B cell (primary cell): ENCODE data around the gene TIPIN. TPM values are rescaled to one million over a fixed set of nuclear protein-coding genes. Genes with fewer than 3 reads are reported as not detected.

Source experiments
- ATAC-seq: fragments of 200-7000 bp; cut with Tn5 transposase; one replicate; pipeline ENCODE4 v1.10.0; 2021; ENCODE audit warnings: low read depth, mild to moderate bottlenecking, moderate number of reproducible peaks, moderate library complexity
- CTCF ChIA-PET: fragments of 350-600 bp; sonication (Branson Sonifier 250); formaldehyde crosslinking; loops from one replicate; lab custom pipeline; 2021; ENCODE audit warnings: antibody characterized with exemption, inconsistent platforms; lab: Charles Lee
- POLR2A ChIA-PET: fragments of 350-600 bp; sonication (Branson Sonifier 250); formaldehyde crosslinking; loops from one replicate; lab custom pipeline; 2021; ENCODE audit warnings: antibody characterized with exemption; lab: Charles Lee
- DNase-seq: peaks from one replicate; pipeline ENCODE4 v3.0.0; 2013
- H2AFZ ChIP-seq: 2 replicates; pipeline ENCODE4 v1.6.1; 2012; ENCODE audit warnings: mild to moderate bottlenecking, low read depth, low read length; ENCODE audit not compliant: insufficient read depth, poor library complexity, severe bottlenecking
- H3K27ac ChIP-seq, 2 donors: 1 replicate in 1 of 2; 2 replicates in 1 of 2; pipeline ENCODE4 v1.5.1; 2012 to 2013; ENCODE audit warnings: low read length in 2 of 2, mild to moderate bottlenecking in 2 of 2, moderate library complexity in 1 of 2
- H3K27me3 ChIP-seq, 4 experiments: fragments of 200-600 bp in 1 of 4; sonication (generic) in 1 of 4; replicated peaks in 1 of 4; 1 replicate in 2 of 4; 2 replicates in 2 of 4; pipeline versions ENCODE4 v1.6.1 to v1.7.0; 2013 to 2016; ENCODE audit warnings: low read length in 3 of 4, mild to moderate bottlenecking in 2 of 4, mixed read lengths in 1 of 4, moderate library complexity in 1 of 4; ENCODE audit not compliant: insufficient read depth in 4 of 4, control insufficient read depth in 3 of 4; ENCODE audit errors: control extremely low read depth in 1 of 4
- H3K36me3 ChIP-seq, 2 experiments: replicated peaks in 1 of 2; 1 replicate in 1 of 2; 2 replicates in 1 of 2; pipeline versions ENCODE4 v1.6.1 to v1.7.1; 2013; ENCODE audit warnings: low read length in 1 of 2; ENCODE audit not compliant: insufficient read depth in 2 of 2, control insufficient read depth in 1 of 2; ENCODE audit errors: control extremely low read depth in 1 of 2, extremely low read depth in 1 of 2
- H3K4me1 ChIP-seq, 2 donors: fragments of 200-600 bp in 1 of 2; sonication (generic) in 1 of 2; 1 replicate in 1 of 2; 2 replicates in 1 of 2; pipeline versions ENCODE4 v1.5.1 to v1.6.1; 2013 to 2017; ENCODE audit warnings: low read length in 2 of 2; ENCODE audit not compliant: control insufficient read depth in 2 of 2, insufficient read depth in 2 of 2
- H3K4me2 ChIP-seq: replicated peaks from 2 replicates; pipeline ENCODE3; 2012; ENCODE audit warnings: mild to moderate bottlenecking, low read depth, low read length; ENCODE audit not compliant: poor library complexity, severe bottlenecking
- H3K4me3 ChIP-seq, 5 experiments: fragments of 200-600 bp in 1 of 5; sonication (generic) in 1 of 5; 1 replicate in 3 of 5; 2 replicates in 2 of 5; pipeline versions ENCODE4 v1.5.1 to v1.7.0; 2011 to 2016; ENCODE audit warnings: low read length in 4 of 5, mild to moderate bottlenecking in 4 of 5, low read depth in 2 of 5, control low read depth in 1 of 5, moderate library complexity in 1 of 5; ENCODE audit not compliant: insufficient read depth in 1 of 5; ENCODE audit errors: control extremely low read depth in 1 of 5, extremely low read depth in 1 of 5
- H3K79me2 ChIP-seq: fragments of 200-600 bp; sonication (generic); one replicate; pipeline ENCODE4 v1.6.0; 2016; ENCODE audit warnings: low read length; ENCODE audit not compliant: control insufficient read depth, insufficient read depth
- H3K9ac ChIP-seq: fragments of 200-600 bp; sonication (generic); 2 replicates; pipeline ENCODE4 v1.6.1; 2017; ENCODE audit warnings: mild to moderate bottlenecking, low read length, moderate library complexity
- H3K9me3 ChIP-seq, 3 donors: one replicate each; pipeline versions ENCODE4 v1.6.1 to v1.7.1; 2013; ENCODE audit warnings: low read length in 2 of 3; ENCODE audit not compliant: control insufficient read depth in 2 of 3, insufficient read depth in 1 of 3; ENCODE audit errors: control extremely low read depth in 1 of 3
- H4K20me1 ChIP-seq: 2 replicates; pipeline ENCODE4 v1.6.0; 2012; ENCODE audit warnings: mild to moderate bottlenecking, low read length; ENCODE audit not compliant: insufficient read depth, control insufficient read depth, poor library complexity, severe bottlenecking
- H3K27ac Mint-ChIP-seq: one replicate; pipeline ENCODE4 v1.8.0; 2021; ENCODE audit warnings: mixed read lengths
- H3K27me3 Mint-ChIP-seq: one replicate; pipeline ENCODE4 v1.8.0; 2021; ENCODE audit warnings: mixed read lengths
- H3K4me1 Mint-ChIP-seq: one replicate; pipeline ENCODE4 v1.8.0; 2021; ENCODE audit warnings: mixed read lengths
- H3K4me3 Mint-ChIP-seq: one replicate; pipeline ENCODE4 v1.8.0; 2021; ENCODE audit warnings: mixed read lengths
- H3K9me3 Mint-ChIP-seq: one replicate; pipeline ENCODE4 v1.8.0; 2022; ENCODE audit warnings: mixed read lengths; ENCODE audit not compliant: insufficient read depth
- EZH2 ChIP-seq: IDR thresholded peaks from 2 replicates; pipeline ENCODE4 v1.6.1; 2012; ENCODE audit warnings: borderline replicate concordance, low read depth, mild to moderate bottlenecking, moderate library complexity, low read length; ENCODE audit not compliant: insufficient read depth, poor library complexity, severe bottlenecking
- WGBS: methylation state at CpG from one replicate; pipeline ENCODE4 v1.1.5; 2013; ENCODE audit warnings: missing lambda C conversion rate; ENCODE audit not compliant: insufficient coverage; 5-methylcytosine and 5-hydroxymethylcytosine counted together
- intact Hi-C: fragments of 100-400 bp; cut with micrococcal nuclease; formaldehyde crosslinking; loops from one replicate; pipeline ENCODE4 v1.10.0; 2022
- polyA plus RNA-seq: library from polyadenylated mRNA; depleted of rRNA; stranded (reverse); fragments of >200 nt; gene quantifications from 2 replicates; pipeline ENCODE4 v1.2.3, GENCODE V29; 2012
- total RNA-seq, 2 donors: library from RNA; stranded (reverse); fragments of 120-200 nt in 1 of 2; gene quantifications; 1 replicate in 1 of 2; 2 replicates in 1 of 2; pipeline versions ENCODE4 v1.2.3 to v1.2.4, GENCODE V29; 2013 to 2022
- TF ChIP-seq, protein P1 (sequence below): fragments of 200-600 bp; IDR thresholded peaks from one replicate; pipeline ENCODE4 v1.8.0; 2022; ENCODE audit warnings: antibody characterized with exemption, mild to moderate bottlenecking

The TIPIN gene
- total and polyA plus RNA-seq, 2 donors (not counting 1 experiment from before 2014, with no cell fraction given), result 4.1 to 8.8 TPM

DNA sequence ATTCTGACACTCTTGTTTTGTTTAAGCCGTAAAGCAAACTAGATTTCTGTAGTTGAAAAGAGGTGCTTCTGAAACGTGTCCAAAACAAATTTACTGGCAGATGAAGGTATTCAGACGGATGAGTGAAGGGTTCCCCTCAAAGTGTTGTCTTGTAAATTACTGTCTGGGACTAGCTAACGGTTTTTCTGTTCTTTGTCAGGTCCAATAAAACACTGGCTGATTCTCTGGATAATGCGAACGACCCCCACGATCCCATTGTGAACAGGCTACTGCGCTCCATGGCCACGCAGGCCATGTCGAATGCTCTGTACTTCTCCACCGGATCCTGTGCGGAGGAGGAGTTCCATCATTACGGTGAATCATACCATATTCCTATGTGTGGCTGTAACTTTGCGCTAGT is 27.7 kb downstream of the TIPIN start:
- no peaks in the 10 kb centered on the region for H3K9me3 ChIP-seq
- no peak overlapping the region for H3K27ac ChIP-seq
- ChIA-PET CTCF (interaction anchor here (0.7 kb wide), 1 partner anchor 102 kb away, joined by 4 read pairs; no protein-coding TSS in a partner anchor), POLR2A (no interaction called here)
- H2AFZ ChIP-seq, result no peak overlapping the region
- no peaks in the 10 kb centered on the region for H3K9me3 Mint-ChIP-seq
- no peak overlapping the region for H3K4me3 Mint-ChIP-seq
- H3K36me3 ChIP-seq, result peaks cover 15 to 61% of the 10 kb centered on the region in 2 experiments
- no peak for ATAC-seq
- no peaks in the 10 kb centered on the region for H3K27me3 ChIP-seq
- 98% methylated on average over 8 of the region's 14 CpGs for WGBS
- H3K27me3 Mint-ChIP-seq, result no peaks in the 10 kb centered on the region
- H3K4me1 ChIP-seq, result no peaks in the 10 kb centered on the region
- H3K27ac Mint-ChIP-seq, result no peak overlapping the region
- no peaks in the 10 kb centered on the region for H3K4me1 Mint-ChIP-seq
- no peak overlapping the region for H3K4me2 ChIP-seq
- no peak overlapping the region for H3K4me3 ChIP-seq
- no peaks in the 10 kb centered on the region for H3K79me2 ChIP-seq
- no peak overlapping the region for H3K9ac ChIP-seq
- TF ChIP-seq EZH2, result no peak
- TF ChIP-seq, protein P1, sequence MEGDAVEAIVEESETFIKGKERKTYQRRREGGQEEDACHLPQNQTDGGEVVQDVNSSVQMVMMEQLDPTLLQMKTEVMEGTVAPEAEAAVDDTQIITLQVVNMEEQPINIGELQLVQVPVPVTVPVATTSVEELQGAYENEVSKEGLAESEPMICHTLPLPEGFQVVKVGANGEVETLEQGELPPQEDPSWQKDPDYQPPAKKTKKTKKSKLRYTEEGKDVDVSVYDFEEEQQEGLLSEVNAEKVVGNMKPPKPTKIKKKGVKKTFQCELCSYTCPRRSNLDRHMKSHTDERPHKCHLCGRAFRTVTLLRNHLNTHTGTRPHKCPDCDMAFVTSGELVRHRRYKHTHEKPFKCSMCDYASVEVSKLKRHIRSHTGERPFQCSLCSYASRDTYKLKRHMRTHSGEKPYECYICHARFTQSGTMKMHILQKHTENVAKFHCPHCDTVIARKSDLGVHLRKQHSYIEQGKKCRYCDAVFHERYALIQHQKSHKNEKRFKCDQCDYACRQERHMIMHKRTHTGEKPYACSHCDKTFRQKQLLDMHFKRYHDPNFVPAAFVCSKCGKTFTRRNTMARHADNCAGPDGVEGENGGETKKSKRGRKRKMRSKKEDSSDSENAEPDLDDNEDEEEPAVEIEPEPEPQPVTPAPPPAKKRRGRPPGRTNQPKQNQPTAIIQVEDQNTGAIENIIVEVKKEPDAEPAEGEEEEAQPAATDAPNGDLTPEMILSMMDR, result no peak
- intact Hi-C loops, result no loop called here
- DNase-seq, result no peak
- H4K20me1 ChIP-seq, result no peaks in the 10 kb centered on the region

DNA sequence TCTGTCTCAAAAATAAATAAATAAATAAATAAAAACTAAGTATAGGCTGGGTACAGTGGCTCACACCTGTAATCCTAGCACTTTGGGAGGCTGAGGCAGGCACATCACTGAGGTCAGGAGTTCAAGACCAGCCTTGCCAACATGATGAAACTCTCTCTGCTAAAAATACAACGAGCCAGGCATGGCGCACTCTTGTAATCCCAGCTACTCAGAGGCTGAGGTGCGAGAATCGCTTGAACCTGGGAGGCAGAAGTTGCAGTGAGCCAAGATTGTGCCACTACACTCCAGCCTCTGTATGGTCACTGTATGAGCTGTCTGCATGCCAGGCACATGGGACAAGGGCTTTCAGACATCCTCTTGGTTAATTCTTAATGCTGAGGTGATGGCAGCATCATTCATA is 28.7 kb downstream of the TIPIN start:
- no peaks in the 10 kb centered on the region for H3K27me3 Mint-ChIP-seq
- no peak overlapping the region for H3K4me3 ChIP-seq
- no peak overlapping the region for H3K4me3 Mint-ChIP-seq
- H3K27me3 ChIP-seq, result no peaks in the 10 kb centered on the region
- ChIA-PET CTCF (no interaction called here), POLR2A (no interaction called here)
- no peaks in the 10 kb centered on the region for H3K79me2 ChIP-seq
- H3K27ac Mint-ChIP-seq, result no peak overlapping the region
- no peak for DNase-seq
- ATAC-seq, result no peak
- no peaks in the 10 kb centered on the region for H3K9me3 Mint-ChIP-seq
- H2AFZ ChIP-seq, result no peak overlapping the region
- no peaks in the 10 kb centered on the region for H3K4me1 Mint-ChIP-seq
- intact Hi-C loops, result no loop called here
- H3K9me3 ChIP-seq, result no peaks in the 10 kb centered on the region
- H3K9ac ChIP-seq, result no peak overlapping the region
- H4K20me1 ChIP-seq, result no peaks in the 10 kb centered on the region
- TF ChIP-seq, protein P1, result no peak
- TF ChIP-seq EZH2, result no peak
- H3K4me2 ChIP-seq, result no peak overlapping the region
- peaks cover 17 to 63% of the 10 kb centered on the region in 2 experiments for H3K36me3 ChIP-seq
- no peaks in the 10 kb centered on the region for H3K4me1 ChIP-seq
- 97% methylated on average over 4 of the region's 4 CpGs for WGBS
- H3K27ac ChIP-seq, result no peak overlapping the region
